Neural cell (in vitro differentiated cells): ENCODE data around the gene ANKS1B. TPM values are rescaled to one million over a fixed set of nuclear protein-coding genes. Genes with fewer than 3 reads are reported as not detected.

Experiments used
- H2AFZ ChIP-seq: fragments of 200-600, 300-800 bp; sonication (generic), shearing (Covaris generic); 2 replicates; pipeline ENCODE4 v1.6.0; 2014; ENCODE audit warnings: low read depth, mild to moderate bottlenecking, antibody characterized with exemption, low read length, moderate library complexity
- H3F3A ChIP-seq: fragments of 200-600 bp; shearing (Covaris generic); 2 replicates; pipeline ENCODE4 v1.6.1; 2016; ENCODE audit warnings: mild to moderate bottlenecking, moderate library complexity, mixed read lengths, antibody characterized with exemption, low read length; ENCODE audit not compliant: insufficient read depth, poor library complexity, severe bottlenecking
- H3K27ac ChIP-seq: fragments of 200-600, 300-800 bp; sonication (generic), shearing (Covaris generic); 2 replicates; pipeline ENCODE4 v1.5.1; 2014; ENCODE audit warnings: mild to moderate bottlenecking, low read length, moderate library complexity
- H3K27me3 ChIP-seq: fragments of 300-800, 200-600 bp; sonication (generic), shearing (Covaris generic); 2 replicates; pipeline ENCODE4 v1.6.0; 2014; ENCODE audit warnings: mild to moderate bottlenecking, low read depth, low read length, moderate library complexity; ENCODE audit not compliant: insufficient read depth
- H3K36me3 ChIP-seq: fragments of 300-800, 200-600 bp; sonication (generic), shearing (Covaris generic); 2 replicates; pipeline ENCODE4 v1.5.1; 2014; ENCODE audit warnings: mild to moderate bottlenecking, antibody characterized with exemption, low read length, moderate library complexity; ENCODE audit not compliant: insufficient read depth
- H3K4me2 ChIP-seq: fragments of 300-800, 200-600 bp; sonication (generic), shearing (Covaris generic); 2 replicates; pipeline ENCODE4 v1.6.0; 2014; ENCODE audit warnings: mild to moderate bottlenecking, low read length
- H3K4me3 ChIP-seq: fragments of 300-800, 200-600 bp; sonication (generic), shearing (Covaris generic); 2 replicates; pipeline ENCODE4 v1.5.1; 2014; ENCODE audit warnings: mild to moderate bottlenecking, low read length, moderate library complexity
- H3K79me2 ChIP-seq: fragments of 200-600 bp; shearing (Covaris generic); replicated peaks from 2 replicates; pipeline ENCODE4 v1.6.0; 2014; ENCODE audit warnings: mild to moderate bottlenecking, low read length, moderate library complexity; ENCODE audit not compliant: insufficient read depth
- H3K9ac ChIP-seq: fragments of 300-800, 200-600 bp; sonication (generic), shearing (Covaris generic); 2 replicates; pipeline ENCODE4 v1.6.1; 2016; ENCODE audit warnings: mild to moderate bottlenecking, low read length, mixed read lengths
- H3K9me2 ChIP-seq: fragments of 200-600 bp; shearing (Covaris generic); 2 replicates; pipeline ENCODE4 v1.6.1; 2016; ENCODE audit warnings: mild to moderate bottlenecking, low read length, mixed read lengths; ENCODE audit not compliant: insufficient read depth
- H3K9me3 ChIP-seq: fragments of 200-600, 300-800 bp; sonication (generic), shearing (Covaris generic); 2 replicates; pipeline ENCODE4 v1.6.1; 2016; ENCODE audit warnings: mild to moderate bottlenecking, mixed run types, low read length, moderate library complexity, mixed read lengths
- H4K20me1 ChIP-seq: fragments of 200-600 bp; shearing (Covaris generic); 2 replicates; pipeline ENCODE4 v1.6.1; 2016; ENCODE audit warnings: mild to moderate bottlenecking, mixed run types; ENCODE audit not compliant: insufficient read depth
- CTCF ChIP-seq: fragments of 450-650 bp; IDR thresholded peaks from 2 replicates; pipeline ENCODE4 v1.5.1; 2014; ENCODE audit warnings: antibody characterized with exemption, mild to moderate bottlenecking, moderate library complexity; ENCODE audit not compliant: poor library complexity, severe bottlenecking
- EP300 ChIP-seq: fragments of 450-650 bp; conservative IDR thresholded peaks from 2 replicates; pipeline ENCODE4 v1.6.1; 2014; ENCODE audit warnings: antibody characterized with exemption, mild to moderate bottlenecking, moderate library complexity; ENCODE audit not compliant: poor library complexity, severe bottlenecking
- EZH2 ChIP-seq: fragments of 200-600, 300-800 bp; shearing (Covaris generic), sonication (generic); IDR thresholded peaks from 2 replicates; pipeline ENCODE4 v1.6.1; 2014; ENCODE audit warnings: antibody characterized with exemption, low read length, borderline replicate concordance, mild to moderate bottlenecking; ENCODE audit not compliant: insufficient read depth, poor library complexity, severe bottlenecking
- MXI1 ChIP-seq: fragments of 450-650 bp; conservative IDR thresholded peaks from 2 replicates; pipeline ENCODE4 v1.6.1; 2014; ENCODE audit warnings: antibody characterized with exemption, mild to moderate bottlenecking; ENCODE audit not compliant: poor library complexity, severe bottlenecking
- POLR2AphosphoS5 ChIP-seq: IDR thresholded peaks from 2 replicates; pipeline ENCODE4 v1.6.1; 2012
- RAD21 ChIP-seq: fragments of 450-650 bp; conservative IDR thresholded peaks from 2 replicates; pipeline ENCODE4 v1.6.1; 2014; ENCODE audit warnings: antibody characterized with exemption, mild to moderate bottlenecking, moderate library complexity
- REST ChIP-seq: IDR thresholded peaks from 2 replicates; pipeline ENCODE4 v1.6.1; 2012; ENCODE audit warnings: borderline replicate concordance
- SMC3 ChIP-seq: fragments of 450-650 bp; conservative IDR thresholded peaks from 2 replicates; pipeline ENCODE4 v1.6.1; 2014; ENCODE audit warnings: antibody characterized with exemption, mild to moderate bottlenecking, moderate library complexity; ENCODE audit not compliant: poor library complexity
- TAF1 ChIP-seq: IDR thresholded peaks from 2 replicates; pipeline ENCODE4 v1.6.1; 2012; ENCODE audit warnings: low read depth
- polyA plus RNA-seq: library from polyadenylated mRNA; depleted of rRNA; stranded (reverse); fragments of >200 nt; gene quantifications from 2 replicates; pipeline ENCODE4 v1.2.3, GENCODE V29; 2014

The ANKS1B gene
- polyA plus RNA-seq, 1 donor from 2014 or later: 65.6 TPM

GRCh38 chr12:99479149-99479548 lies 505.6 kb downstream of the ANKS1B start:
- H3K9me2 ChIP-seq: no peaks in the 10 kb centered on the region
- H3K9ac ChIP-seq: no peak overlapping the region
- H3F3A ChIP-seq: no peaks in the 10 kb centered on the region
- TF ChIP-seq POLR2AphosphoS5 (no peak), REST (no peak), EP300 (no peak), EZH2 (no peak), SMC3 (no peak), RAD21 (no peak), CTCF (no peak), MXI1 (no peak), TAF1 (no peak)
- H3K9me3 ChIP-seq: peaks cover 3% of the 10 kb centered on the region
- H3K36me3 ChIP-seq: no peaks in the 10 kb centered on the region
- H3K27ac ChIP-seq: no peak overlapping the region
- H4K20me1 ChIP-seq: no peaks in the 10 kb centered on the region
- no peak overlapping the region for H2AFZ ChIP-seq
- no peaks in the 10 kb centered on the region for H3K27me3 ChIP-seq
- no peaks in the 10 kb centered on the region for H3K79me2 ChIP-seq
- no peak overlapping the region for H3K4me2 ChIP-seq
- no peak overlapping the region for H3K4me3 ChIP-seq

- Histone ChIP-seq H3K9ac (no peak overlapping the region), H3K4me2 (no peak overlapping the region), H4K20me1 (no peaks in the 10 kb centered on the region), H3K36me3 (no peaks in the 10 kb centered on the region), H3F3A (no peaks in the 10 kb centered on the region), H3K9me3 (peaks cover 3% of the 10 kb centered on the region), H3K27ac (no peak overlapping the region), H3K27me3 (no peaks in the 10 kb centered on the region), H3K79me2 (no peaks in the 10 kb centered on the region), H3K4me3 (no peak overlapping the region), H3K9me2 (no peaks in the 10 kb centered on the region), H2AFZ (no peak overlapping the region)
- no peak for TF ChIP-seq SMC3
Observed at GRCh38 chr12:99476956-99477355, 507.8 kb downstream of the ANKS1B start.
